HTERT RPE-1 (cell line): Measurements from ENCODE around the gene TSPAN9.

Source experiments
- in situ Hi-C: fragments of 300-500 bp; cut with MboI; formaldehyde crosslinking; loops from 4 replicates; pipeline ENCODE4 v1.14.3; 2020; ENCODE audit warnings: low sequenced_read_pairs

Gene TSPAN9, protein sequence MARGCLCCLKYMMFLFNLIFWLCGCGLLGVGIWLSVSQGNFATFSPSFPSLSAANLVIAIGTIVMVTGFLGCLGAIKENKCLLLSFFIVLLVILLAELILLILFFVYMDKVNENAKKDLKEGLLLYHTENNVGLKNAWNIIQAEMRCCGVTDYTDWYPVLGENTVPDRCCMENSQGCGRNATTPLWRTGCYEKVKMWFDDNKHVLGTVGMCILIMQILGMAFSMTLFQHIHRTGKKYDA

DNA sequence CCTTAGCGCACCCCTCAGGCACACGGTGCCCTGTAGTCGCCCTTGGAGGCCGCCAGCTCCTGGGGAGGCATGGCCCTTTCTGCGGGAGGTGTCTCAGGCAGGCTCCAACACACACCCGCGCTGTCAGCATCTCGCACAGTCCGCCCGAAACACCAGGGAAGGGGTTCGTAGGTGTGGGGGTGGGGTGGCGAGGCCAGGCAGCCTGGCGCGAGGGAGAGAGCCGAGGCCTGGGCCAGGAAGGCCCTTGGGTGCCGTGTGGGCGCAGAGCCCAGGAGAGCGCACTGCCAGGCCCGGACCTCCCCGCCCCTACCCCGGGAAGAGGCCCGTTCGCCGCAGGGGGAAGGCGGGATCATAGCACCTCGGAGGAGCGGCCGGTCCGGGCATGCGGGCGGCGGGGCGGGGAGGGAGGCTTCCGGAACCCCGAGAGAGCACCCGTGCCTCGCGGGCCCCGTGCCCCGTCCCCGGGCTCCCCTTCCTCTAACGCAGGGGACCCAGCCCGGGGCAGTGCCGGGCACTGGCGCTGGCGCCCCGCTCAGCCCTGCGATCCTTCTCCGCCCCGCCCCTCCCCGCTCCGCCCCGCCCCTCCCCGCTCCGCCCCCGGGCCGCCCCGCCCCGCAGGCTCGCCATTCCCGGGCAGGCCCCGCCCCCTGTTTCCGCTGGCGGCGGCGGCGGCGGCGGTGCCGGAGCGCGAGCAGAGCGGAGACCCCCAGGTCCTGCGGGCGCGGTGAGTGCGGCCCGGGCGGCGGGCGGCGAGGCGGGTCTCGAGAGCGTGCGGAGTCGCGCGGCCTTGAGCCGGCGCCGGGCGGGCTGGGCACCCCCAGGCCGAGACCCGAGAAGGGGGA lies at the start of gene TSPAN9:
TSS of gene TSPAN9 (plus strand) at position 650 of the 842 bp plus-strand sequence. CDS start 123,815 bp downstream, outside the sequence.
- in situ Hi-C loops: no loop called here

DNA sequence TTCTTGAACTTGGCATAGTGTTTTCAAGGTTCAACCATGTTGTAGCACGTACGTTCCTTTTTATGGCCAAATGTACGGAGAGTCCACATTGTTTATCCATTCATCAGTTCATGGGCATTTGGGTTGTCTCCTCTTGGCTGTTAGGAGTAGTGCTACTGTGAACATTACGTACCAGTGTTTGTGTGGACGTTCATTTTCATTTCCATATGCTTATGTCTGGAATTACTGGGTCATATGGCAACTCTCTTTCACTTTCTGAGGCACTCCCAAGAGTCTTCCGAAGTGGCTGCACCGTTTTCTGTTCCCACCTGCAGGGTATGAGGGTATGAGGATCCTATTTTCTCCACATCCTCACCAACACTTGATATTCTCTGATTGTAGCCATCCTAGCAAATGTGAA lies 49.1 kb upstream of the TSPAN9 start:
- in situ Hi-C loops: no loop called here

DNA sequence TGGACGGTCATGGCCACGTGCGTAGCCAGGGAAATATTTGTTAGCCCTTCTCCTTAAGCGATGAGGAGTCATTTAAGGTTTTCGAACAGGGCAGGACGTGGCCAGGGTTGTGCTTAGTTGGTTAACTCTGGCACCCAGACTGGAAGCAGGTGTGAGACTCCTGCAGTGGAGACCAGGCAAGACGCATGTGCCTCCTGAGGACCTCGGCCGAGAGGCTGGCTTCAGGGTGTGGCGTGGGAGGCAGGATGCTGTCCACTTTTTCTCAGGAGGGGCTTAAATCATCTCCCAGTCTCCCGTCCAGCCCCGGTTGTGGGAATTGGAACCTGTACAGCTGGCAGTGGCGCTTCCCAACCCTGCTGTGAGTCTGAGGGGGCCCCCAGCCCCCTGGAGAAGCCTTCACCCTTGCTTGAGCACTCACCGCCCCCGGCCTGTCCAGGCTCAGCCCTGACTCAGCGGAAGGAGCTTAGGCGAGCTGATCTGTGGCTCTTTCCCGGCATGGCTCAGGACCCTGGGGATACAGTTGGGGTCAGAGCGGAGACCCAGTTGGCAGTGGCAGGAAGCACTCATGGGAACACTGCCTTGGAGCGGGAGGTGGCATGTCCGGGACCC lies 46.3 kb upstream of the TSPAN9 start:
- in situ Hi-C loops: no loop called here

DNA sequence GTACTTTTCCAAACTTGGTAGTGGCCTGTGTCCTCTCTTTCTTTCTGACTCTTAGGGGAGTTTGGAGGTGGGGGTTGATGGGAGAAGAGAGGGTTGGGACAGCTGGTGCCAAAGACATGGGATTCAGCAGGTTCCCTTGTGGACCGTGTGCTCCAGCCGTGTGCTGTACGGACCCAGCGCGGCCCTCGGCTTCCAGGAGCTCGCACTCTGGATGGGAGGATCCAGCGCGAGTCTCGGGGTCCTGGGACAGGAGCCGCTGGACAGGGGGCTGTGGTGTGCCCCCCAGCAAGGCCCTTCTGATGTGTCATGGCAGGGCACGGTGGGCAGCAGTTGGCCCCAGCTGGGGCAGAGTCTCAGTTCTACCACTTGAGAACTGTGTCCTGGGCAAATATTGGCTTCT lies 45.0 kb upstream of the TSPAN9 start:
- in situ Hi-C loops: no loop called here

DNA sequence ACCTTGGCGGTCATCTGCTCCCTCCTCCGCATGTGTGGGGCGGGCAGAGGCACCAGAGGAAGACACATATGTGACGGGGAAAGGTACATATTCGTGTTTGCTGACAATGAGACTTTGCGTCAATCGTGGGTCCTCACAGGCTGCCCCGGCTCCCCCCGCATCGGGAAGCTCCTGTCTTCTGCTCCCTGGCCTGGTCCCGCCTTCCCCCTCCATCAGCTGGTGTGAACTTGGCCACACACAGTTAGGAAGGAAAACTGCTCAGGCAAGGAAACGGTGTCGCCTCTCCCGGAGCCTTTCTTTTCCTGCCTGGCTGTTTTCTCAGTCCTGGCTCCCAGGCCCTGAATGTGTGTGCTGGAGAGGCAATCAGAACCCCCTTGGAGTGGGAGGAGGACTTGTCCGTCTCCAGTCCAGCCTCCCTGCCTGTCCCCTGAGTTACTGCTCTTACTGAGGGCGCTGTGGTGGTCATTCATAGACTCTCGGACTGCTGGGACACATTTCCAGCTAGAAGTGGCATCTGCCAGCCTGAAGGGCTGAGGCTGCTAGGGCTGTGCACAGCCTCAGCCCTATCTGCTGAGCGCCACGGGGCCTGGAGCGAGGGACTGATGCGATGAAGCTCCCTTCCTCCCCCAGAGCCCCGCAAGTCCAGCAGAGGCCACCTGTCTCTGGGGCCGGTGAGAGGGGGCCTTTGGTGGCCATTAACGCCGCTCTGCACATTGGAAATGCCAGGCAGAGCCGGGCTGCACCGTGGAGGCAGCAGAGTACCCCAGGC lies 44.2 kb upstream of the TSPAN9 start:
- in situ Hi-C loops: no loop called here

DNA sequence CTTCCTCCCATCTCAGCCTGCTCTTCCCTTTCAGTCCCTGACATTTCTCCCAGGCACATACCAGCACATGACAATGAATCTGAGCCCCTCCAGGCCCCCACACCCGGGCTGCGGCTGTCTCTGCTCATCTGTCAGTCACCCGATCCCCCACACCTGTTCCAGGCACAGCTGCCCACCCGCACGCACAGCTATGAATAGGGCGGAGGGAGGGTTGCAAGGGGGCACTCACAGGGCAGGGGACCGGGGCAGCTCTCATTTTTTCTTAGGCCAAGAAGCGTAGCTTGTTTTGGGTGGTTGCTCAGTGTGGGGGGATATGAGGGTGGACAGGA lies 43.7 kb upstream of the TSPAN9 start:
- in situ Hi-C loops: no loop called here

DNA sequence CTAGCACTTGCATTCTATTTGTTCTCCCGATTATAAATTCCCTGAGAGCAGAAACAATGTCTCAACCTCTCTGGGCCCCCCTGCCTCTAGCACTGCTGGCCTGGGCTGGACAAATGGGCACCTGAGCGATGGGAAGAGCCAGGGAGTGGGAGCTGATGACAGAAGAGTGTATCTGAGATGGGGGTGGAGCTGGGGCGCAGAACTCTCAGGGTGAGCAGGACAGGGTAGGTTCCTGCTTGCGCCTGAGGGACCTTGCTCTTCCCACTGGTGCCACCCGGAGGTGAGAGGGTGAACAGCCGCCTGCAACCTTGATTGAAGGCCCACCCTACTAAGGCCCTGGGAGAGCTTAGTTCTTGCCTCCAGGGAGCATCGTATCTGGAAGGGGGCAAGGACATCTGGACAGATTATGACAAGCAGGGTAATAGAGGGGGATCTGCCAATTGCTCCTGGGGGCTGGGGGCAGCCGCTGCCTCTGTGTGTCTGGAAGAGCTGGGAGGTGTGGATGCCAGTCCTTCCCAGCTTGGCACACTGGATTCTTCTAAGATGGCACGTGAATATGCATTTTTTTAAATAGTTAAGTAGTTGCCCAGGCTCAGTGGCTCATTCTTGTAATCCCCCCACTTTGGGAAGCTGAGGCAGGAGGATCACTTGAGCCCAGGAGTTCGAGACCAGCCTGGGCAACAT lies 43.0 kb upstream of the TSPAN9 start:
- in situ Hi-C loops: no loop called here

DNA sequence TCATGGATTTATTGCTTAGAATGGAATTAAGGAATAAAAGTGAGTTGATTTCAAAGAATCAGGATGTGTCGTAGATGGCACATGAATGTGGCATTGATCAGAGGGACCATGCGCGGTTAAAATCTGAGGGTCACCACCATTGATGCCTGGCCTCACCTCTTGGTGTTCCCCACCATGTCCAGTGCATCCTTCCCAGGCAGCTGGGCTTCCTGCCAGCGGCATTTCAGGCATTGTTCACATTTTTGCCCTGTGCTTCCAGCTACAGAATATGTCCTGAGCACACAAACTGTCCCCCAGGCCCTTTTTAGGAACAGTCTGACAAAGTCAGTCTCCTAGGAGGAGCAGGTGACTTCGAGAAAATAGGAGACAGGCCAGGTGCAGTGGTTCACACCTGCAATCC lies 42.0 kb upstream of the TSPAN9 start:
- in situ Hi-C loops: no loop called here

DNA sequence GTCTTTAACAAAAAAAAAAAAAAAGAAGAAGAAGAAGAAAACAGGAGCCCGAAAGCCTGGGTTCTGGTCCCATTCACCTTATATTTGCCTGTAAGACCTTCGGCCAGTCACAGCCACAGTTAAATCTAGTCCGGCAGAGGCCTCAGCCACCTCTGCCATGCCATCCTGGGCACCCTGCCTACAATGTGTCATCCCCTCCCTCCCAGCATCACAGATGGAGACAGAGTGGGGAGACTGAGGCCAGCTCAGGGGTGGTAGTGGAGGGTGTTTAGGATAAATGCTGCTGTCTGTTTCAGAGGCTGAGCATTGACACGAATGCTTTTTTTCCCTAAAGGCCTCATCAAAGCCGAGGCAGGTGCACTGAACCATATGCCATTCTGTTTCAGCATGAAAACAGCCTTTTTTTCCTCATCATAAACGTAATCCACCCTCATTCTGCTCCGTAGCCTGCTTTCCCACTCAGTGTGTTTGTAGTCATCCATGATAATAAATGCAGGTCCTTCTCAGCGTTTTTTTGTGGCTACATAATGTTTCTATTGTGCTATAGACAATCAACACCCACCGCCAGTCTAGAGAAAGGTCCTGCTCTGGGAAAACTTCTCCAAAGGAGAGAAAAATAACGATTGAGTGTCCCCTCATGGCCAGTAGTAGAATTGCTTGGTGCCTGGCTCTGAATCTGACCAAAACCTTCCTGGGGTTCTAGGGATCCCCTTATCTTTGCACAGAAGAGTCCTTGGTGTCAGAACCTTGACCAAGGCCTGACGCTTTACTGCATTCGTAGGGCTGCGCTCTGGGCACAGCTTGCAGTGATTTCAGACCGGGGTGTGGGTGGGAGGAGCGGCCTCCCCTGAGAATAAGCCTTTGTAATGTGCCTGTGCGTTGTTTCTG lies 41.1 kb upstream of the TSPAN9 start:
- in situ Hi-C loops: no loop called here

DNA sequence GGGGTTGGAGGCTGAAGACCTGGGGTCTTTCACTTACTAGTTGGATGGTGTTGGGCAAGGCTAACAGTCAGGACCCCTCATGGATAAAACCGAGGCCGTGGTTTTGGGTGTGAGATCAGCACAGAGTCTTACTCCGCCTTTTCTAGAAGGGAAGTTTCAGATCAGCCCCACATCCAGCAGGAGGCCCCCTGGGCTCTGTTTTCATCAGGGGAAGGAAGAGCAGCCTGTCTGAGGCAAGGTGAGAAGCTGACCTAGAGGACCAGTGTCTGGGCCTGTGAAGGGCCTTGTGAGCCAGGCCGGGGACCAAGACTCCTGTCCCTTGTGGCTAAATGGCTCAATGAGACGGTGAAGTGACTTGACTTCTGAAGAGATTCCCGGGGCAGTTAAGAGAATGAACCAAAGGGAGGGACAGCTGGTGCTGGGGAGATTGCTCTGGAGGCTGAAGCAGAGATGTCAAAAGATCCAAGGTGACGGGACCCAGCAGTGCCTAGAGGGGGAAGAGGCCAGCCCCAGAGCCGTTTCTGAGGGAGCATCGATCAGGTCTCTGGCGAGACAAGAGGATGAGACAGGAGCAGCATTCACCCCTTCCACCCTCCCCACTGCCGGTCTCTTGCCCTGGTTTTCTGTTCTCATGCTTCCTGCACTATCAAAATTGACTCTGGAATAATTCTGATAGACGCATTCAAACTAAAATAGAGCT lies 40.1 kb upstream of the TSPAN9 start:
- in situ Hi-C loops: no loop called here

DNA sequence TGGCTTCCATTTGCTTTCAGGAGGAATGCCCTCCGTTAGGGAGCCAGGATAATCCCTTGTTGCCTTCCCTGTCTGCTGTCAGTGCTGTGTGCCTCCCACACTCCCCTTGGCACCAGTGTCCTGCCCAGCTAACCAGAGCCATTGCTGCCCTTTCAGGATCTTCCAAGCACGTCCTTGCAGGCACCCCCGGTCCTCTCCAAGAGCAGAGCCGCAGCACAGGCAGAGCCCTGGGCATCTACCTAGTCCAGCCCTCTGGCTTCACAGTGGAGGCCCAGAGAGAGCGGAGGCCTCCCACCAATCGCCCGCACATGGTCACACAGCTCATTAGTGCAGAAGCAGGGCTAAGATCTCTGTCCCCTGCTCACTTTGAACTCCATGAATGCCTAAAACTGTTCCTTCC lies 39.0 kb upstream of the TSPAN9 start:
- in situ Hi-C loops: no loop called here

DNA sequence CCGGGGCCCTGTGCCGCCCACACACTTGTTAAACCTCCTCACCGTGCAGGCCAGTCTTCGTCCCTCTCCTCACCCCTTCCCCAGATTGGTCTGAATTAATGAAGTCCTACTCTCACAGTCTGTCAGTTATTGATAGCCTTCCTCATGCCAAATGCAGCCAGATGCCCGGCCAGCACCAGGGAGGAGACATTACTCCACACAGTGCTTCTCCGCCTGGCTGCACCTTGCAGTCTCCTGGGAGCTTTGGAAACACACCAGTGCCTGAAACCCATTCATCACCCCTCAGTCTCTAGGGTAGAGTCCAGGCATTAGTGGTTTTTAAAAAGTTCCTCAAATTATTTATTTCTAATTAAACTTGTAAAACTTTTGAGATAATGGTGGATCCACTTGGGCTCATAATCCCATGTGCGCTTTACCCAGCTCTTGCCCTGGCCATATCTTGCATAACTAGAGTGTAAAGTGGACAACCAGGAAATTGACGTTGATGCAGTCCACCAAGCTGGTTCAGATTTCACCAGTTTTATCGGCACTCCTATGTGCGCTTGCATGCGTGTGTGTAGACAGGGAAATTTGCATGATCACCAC lies 38.2 kb upstream of the TSPAN9 start:
- in situ Hi-C loops: no loop called here

DNA sequence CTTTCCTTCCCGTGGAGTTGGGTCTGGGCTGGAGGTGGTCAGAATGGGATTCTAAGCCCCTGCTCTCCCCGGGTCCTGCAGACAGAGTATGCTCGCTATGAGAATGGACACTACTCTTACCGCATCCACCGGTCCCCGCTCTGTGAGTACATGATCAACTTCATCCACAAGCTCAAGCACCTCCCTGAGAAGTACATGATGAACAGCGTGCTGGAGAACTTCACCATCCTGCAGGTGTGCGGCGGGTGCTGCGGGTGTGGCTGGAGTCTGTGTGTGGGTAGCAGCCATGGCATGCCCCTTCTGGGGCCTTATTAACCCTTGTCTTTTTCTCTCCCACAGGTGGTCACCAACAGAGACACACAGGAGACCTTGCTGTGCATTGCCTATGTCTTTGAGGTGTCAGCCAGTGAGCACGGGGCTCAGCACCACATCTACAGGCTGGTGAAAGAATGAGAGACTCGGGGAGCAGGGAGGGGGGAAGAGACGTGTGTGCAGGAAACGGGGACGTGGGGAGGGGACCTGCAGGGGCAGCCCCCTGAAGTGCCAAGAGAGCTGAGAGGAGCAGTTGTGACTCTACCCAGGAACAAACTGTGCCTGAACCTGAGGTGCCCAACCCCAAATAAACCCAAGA lies 37.0 kb upstream of the TSPAN9 start:
- in situ Hi-C loops: no loop called here

DNA sequence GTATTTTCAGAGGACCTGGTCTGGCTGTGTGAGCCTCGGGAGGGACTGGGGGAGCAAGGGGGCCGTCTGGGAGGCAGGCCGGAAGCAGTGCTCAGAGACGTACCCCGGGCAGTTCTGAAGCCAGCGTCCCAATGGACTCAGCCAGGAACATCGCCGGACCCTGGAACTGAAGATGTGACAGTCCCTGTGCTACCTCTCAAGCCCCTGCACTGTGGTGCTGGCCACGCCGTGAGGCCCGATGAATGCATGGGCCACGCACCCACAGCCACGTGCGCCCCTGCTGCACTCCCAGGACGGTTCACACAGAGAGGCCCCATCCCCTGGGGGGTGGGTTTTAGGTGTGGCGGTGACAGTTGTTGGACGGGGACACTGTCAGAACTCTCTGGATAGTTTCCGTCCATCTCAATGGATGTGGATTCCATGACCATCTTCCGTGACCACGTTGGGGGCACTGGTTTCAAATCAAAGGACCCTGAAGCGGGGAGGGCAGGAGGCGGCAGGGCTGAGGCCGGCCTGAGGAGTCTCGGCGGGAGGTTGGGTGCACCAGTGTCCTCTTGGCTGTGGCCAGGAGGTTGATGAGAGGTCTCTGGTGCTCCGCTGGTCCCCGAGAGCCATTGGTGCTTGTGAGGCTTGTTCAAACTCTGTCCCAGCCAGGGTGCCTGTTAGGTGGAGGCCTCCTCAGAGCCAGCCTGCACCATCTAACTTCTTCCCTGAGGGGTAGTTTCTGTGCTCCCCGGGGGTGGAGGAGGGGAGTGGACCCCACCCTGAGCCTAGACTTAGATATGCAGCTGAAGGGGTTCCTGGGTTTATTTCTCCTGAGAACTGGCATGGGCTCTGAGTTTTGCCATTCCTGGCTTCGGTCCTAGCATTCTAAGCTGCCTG lies 36.3 kb upstream of the TSPAN9 start:
- in situ Hi-C loops: no loop called here

DNA sequence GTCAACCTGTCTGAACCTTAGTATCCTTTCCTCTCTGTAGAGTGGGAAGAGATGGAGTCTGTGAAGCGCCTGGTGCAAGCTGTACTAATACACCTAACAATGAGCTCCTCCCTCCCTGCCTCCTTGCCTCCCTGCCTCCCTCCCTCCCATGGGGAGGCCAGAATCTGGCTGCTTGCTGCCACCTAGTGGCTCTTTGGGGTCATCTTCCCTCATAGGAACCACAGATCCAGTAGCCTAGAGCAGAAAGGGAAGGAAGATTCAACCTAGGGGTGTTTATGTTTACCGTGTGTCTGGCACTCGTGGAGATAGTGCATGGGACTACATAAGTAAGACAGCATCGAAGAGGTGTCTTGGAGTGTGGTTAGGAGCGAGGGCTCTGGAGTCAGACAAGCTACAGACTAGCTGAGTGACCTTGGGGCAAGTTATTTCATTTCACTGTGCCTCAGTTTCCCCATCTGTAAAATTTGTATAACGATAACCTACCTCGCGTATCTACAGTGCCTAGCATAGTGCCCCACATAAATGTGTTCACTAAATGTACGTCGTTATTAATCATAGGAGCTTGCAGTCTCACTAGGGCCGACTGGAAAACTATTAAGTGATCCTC lies 35.5 kb upstream of the TSPAN9 start:
- in situ Hi-C loops: no loop called here

DNA sequence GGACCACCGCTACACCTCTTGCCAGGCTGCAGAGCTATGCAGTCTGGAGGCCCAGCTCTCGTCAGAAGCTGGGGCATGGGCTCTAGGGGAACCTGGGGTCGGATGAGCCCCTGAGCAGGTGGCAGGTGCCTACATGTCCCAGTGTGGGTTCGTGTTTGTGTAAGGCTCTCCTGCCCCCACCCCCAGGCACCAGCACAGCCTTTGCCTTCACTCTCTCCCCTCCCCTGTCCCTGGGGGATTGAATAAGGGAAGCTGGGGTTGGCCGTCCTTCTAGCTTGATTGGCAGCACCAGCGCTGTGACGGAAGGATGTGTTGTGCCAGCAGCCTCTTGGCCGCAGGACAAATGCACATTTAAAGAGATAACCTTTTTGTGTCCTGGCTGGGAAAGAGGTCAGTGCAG lies 34.8 kb upstream of the TSPAN9 start:
- in situ Hi-C loops: no loop called here

DNA sequence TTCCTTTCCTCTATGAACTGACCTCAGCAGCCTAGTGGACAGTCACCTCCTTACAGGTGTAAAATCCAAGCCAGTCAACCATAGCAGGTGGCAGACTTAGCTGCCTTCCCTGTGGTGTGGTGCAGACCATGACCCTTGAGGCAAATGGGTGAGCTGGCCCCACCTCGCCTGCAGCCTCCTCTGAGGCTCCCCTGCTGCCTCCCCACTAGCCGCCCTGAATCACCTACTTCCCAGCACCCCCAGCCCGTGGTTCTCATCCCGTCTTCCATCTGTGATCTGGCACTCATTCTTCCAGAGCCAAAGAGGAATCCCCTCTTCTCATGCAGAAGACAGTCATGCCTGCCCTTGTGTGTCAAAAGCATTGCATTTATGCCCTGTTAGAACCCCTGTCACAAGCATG lies 34.4 kb upstream of the TSPAN9 start:
- in situ Hi-C loops: no loop called here
